Measurements from ENCODE around the gene MOK.
A peak's percentile ranks its signal among the peaks of the same experiment; 100 is the strongest.

Gene MOK

DNA sequence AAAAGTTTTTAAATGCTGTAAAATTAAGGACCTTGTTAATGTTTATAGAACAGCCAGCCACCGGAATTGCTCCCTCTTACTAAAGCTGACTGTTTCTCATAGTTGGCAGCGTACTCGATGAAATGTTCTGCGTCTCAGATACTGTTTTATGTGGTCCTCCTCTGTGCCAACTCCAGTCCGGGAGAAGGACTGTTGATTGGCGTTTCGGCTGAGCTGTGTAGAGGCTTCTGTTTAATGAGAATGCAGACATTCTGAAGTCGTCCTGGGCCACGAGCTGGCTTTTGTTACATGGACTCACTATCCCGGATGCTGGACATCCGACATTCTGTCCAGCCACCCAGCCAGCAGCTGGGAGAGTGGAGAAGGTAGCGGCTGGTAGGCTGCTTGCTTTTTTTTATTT, 89.9 kb downstream of the MOK start:
- Mint-ChIP-seq H3K4me1 (peaks cover 31% of the 10 kb centered on the region), H3K9me3 (no peaks in the 10 kb centered on the region), H3K27me3 (ENCODE audit: low read depth) (no peaks in the 10 kb centered on the region), H3K4me3 (no peak overlapping the region), H3K36me3 (ENCODE audit: low read depth) (peaks cover 5% of the 10 kb centered on the region), H3K27ac (peak overlapping the region; percentile 39 to 72 (median 61))
- TF ChIP-seq, protein P1, sequence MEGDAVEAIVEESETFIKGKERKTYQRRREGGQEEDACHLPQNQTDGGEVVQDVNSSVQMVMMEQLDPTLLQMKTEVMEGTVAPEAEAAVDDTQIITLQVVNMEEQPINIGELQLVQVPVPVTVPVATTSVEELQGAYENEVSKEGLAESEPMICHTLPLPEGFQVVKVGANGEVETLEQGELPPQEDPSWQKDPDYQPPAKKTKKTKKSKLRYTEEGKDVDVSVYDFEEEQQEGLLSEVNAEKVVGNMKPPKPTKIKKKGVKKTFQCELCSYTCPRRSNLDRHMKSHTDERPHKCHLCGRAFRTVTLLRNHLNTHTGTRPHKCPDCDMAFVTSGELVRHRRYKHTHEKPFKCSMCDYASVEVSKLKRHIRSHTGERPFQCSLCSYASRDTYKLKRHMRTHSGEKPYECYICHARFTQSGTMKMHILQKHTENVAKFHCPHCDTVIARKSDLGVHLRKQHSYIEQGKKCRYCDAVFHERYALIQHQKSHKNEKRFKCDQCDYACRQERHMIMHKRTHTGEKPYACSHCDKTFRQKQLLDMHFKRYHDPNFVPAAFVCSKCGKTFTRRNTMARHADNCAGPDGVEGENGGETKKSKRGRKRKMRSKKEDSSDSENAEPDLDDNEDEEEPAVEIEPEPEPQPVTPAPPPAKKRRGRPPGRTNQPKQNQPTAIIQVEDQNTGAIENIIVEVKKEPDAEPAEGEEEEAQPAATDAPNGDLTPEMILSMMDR (IDR thresholded peaks at IDR 0.05; ENCODE audit: unreplicated experiment in 3 of 3): no peak

DNA sequence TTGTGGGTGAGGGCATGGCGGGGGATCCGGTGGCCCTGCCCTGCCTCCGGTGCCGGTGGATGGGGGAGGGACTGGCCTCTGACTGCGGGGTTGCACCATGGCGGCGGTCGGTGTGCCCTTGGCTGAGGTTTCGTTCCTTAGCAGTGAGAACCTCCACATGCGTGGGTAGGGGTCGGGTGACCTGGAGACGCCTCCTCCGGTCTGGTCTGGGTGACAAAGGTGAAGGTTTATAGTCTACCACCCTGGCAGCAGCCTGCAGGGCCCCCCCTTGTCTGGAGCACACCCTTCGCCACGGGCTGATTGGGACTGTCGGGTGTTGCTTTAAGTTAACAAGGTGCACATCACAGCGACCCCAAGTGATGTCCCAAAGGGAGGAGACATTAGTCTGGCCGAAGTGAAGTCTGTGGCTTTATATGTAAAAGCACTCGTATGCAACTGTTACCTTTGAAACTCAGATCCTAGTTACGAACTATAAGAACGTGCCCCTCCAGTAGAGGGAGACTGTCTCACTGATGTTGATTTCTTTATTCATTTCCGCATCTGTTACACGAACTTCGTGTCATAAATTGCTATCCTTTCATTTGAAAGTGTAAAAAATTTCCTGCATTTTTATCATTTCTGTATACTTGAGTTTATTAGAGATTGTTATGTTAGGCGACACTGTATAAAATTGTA, 90.8 kb downstream of the MOK start:
- no peaks in the 10 kb centered on the region for H3K9me3 Mint-ChIP-seq
- H3K36me3 Mint-ChIP-seq (ENCODE audit: low read depth): peaks cover 12% of the 10 kb centered on the region
- no peak overlapping the region for H3K4me3 Mint-ChIP-seq
- H3K27me3 Mint-ChIP-seq (ENCODE audit: low read depth): no peaks in the 10 kb centered on the region
- H3K4me1 Mint-ChIP-seq: peaks cover 35% of the 10 kb centered on the region
- TF ChIP-seq, protein P1 (IDR thresholded peaks at IDR 0.05; ENCODE audit: unreplicated experiment in 3 of 3): no peak
- H3K27ac Mint-ChIP-seq: no peak overlapping the region

DNA sequence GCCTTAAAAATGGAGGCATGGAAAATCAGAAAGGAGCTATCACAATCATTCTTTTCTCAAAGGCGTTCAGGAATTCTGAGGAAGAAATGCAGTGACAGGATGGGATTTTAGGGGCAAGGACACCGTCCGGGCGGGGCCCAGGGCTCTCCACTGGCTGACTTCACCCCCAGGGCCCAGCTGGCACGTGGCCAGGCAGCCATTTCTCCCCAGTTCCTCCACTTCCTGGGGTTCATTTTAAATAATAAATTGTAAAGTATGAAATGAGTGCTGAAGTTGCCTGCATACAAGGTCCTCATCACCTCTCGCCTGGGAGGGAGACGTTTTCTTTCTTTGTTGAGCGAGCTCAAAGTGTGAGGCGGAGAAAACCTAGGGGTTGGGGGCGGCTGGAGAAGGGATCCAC, 91.5 kb downstream of the MOK start:
- Mint-ChIP-seq H3K9me3 (no peaks in the 10 kb centered on the region), H3K4me3 (no peak overlapping the region), H3K4me1 (peaks cover 31% of the 10 kb centered on the region), H3K36me3 (ENCODE audit: low read depth) (peaks cover 17% of the 10 kb centered on the region), H3K27me3 (ENCODE audit: low read depth) (no peaks in the 10 kb centered on the region), H3K27ac (peak overlapping the region in 1 of 3 experiments; percentile 16)
- TF ChIP-seq, protein P1 (IDR thresholded peaks at IDR 0.05; ENCODE audit: unreplicated experiment in 3 of 3): no peak

DNA sequence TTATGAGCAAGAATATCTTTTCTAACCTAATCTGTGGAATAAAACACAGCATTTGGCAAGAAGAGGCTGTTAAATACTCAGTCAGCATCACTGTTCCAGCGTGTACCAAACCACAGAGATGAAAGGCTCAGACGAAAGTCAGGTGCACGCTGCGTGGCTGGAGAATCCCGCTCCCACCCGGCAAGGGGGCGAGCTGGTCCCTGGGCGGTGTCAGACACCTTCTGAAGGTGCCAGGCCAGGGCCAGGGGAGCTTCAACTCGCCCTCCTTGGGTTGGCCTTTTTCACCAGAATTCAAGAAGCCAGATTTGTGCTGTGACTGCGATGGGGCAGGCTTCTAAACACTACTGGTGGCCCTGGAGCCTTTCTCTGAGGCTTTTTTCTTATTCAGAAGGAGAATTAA, 92.1 kb downstream of the MOK start:
- peaks cover 29% of the 10 kb centered on the region for H3K4me1 Mint-ChIP-seq
- H3K27ac Mint-ChIP-seq: peak overlapping the region in 1 of 3 experiments; percentile 16
- no peaks in the 10 kb centered on the region for H3K27me3 Mint-ChIP-seq (ENCODE audit: low read depth)
- H3K9me3 Mint-ChIP-seq: no peaks in the 10 kb centered on the region
- H3K36me3 Mint-ChIP-seq (ENCODE audit: low read depth): peaks cover 18% of the 10 kb centered on the region
- H3K4me3 Mint-ChIP-seq: no peak overlapping the region
- TF ChIP-seq, protein P1 (IDR thresholded peaks at IDR 0.05; ENCODE audit: unreplicated experiment in 3 of 3): no peak

DNA sequence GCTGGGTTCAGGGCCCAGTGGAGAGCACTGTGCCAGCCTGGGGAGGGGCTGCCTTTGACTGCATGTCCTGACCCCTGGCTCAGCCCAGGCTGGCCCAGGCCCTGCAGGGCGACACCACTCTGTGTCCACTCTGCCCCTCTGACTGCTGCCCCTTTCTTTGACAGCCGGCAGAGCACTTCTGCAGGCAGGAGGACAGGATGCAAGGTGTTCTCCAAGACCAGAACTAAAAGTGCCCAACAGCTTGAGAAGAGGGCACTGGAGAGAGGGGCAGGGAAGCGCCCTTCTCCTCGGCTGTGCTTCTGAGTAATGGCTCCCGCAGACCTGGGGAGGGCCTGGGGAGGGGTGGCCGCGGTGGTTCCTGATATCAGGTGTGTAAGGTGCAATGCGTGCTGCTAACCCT, 92.6 kb downstream of the MOK start:
- TF ChIP-seq, protein P1 (IDR thresholded peaks at IDR 0.05; ENCODE audit: unreplicated experiment in 3 of 3): no peak
- Mint-ChIP-seq H3K27me3 (ENCODE audit: low read depth) (no peaks in the 10 kb centered on the region), H3K9me3 (no peaks in the 10 kb centered on the region), H3K36me3 (ENCODE audit: low read depth) (peaks cover 19% of the 10 kb centered on the region), H3K27ac (no peak overlapping the region), H3K4me1 (peaks cover 24% of the 10 kb centered on the region), H3K4me3 (no peak overlapping the region)

DNA sequence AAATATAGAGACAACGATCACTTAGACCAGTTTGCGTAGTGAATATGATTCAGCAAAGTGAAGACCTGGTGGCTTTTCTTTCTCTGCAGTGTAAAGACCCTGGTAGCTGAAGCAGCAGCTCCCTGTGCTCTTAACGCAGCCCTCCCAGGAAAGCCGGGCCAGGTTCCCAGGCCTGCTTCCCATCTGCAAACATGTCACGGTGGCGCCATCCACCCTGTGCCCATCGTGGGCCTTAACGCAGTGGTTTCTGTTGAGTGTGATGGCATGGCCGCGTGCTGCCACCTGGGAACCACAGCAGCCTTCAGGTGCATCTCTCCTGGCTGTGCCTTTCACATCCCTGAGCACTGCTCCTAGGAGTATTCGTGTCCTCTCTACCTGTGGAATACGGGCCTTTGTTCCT, 93.7 kb downstream of the MOK start:
- Mint-ChIP-seq H3K9me3 (no peaks in the 10 kb centered on the region), H3K4me1 (peaks cover 20% of the 10 kb centered on the region), H3K4me3 (no peak overlapping the region), H3K36me3 (ENCODE audit: low read depth) (peaks cover 27% of the 10 kb centered on the region), H3K27me3 (ENCODE audit: low read depth) (no peaks in the 10 kb centered on the region), H3K27ac (no peak overlapping the region)
- TF ChIP-seq, protein P1 (IDR thresholded peaks at IDR 0.05; ENCODE audit: unreplicated experiment in 3 of 3): no peak

Data from nephron (organoid).